ENCODE results near the gene SH3PXD2A. TPM values are rescaled to one million over a fixed set of nuclear protein-coding genes. Genes with fewer than 3 reads are reported as not detected.

SH3PXD2A gene
- total and polyA plus RNA-seq, 8 donors, result 3.9 to 16.4 (median 8.0) TPM

GRCh38 chr10:103672345-103672744 lies 183.0 kb downstream of the SH3PXD2A start:
- ATAC-seq (no peak), FAIRE-seq (no peak), DNase-seq (no peak)
- TF ChIP-seq CTCF (IDR thresholded peaks at IDR 0.05), result no peak
- H3K9me3 ChIP-seq, result no peaks in the 10 kb centered on the region
- no peaks in the 10 kb centered on the region for H3K36me3 ChIP-seq
- H3K27me3 ChIP-seq, result no peaks in the 10 kb centered on the region
- intact Hi-C loops (cut with DNase I), result no loop called here
- no peak overlapping the region for H3K4me3 ChIP-seq
- H3K27ac ChIP-seq, result no peak overlapping the region
- 64 to 71% methylated on average over 7 of the region's 7 CpGs for WGBS, 2 donors
- no peaks in the 10 kb centered on the region for H3K4me1 ChIP-seq

GRCh38 chr10:103671126-103671895 lies 184.1 kb downstream of the SH3PXD2A start:
- DNase-seq (no peak), FAIRE-seq (no peak), ATAC-seq (no peak)
- no peak overlapping the region for H3K4me3 ChIP-seq
- no peaks in the 10 kb centered on the region for H3K36me3 ChIP-seq
- WGBS, 2 donors, result 78 to 84% methylated on average over 10 of the region's 10 CpGs
- no peaks in the 10 kb centered on the region for H3K4me1 ChIP-seq
- intact Hi-C loops (cut with DNase I), result no loop called here
- no peaks in the 10 kb centered on the region for H3K9me3 ChIP-seq
- TF ChIP-seq CTCF (IDR thresholded peaks at IDR 0.05), result no peak
- no peak overlapping the region for H3K27ac ChIP-seq
- H3K27me3 ChIP-seq, result no peaks in the 10 kb centered on the region

GRCh38 chr10:103669944-103670343 lies 185.4 kb downstream of the SH3PXD2A start:
- H3K27ac ChIP-seq, result no peak overlapping the region
- no peak for FAIRE-seq
- intact Hi-C loops (cut with DNase I), result no loop called here
- 85 to 98% methylated on average over 2 of the region's 2 CpGs for WGBS, 2 donors
- no peaks in the 10 kb centered on the region for H3K27me3 ChIP-seq
- no peaks in the 10 kb centered on the region for H3K9me3 ChIP-seq
- ATAC-seq, result no peak
- H3K4me3 ChIP-seq, result no peak overlapping the region
- no peaks in the 10 kb centered on the region for H3K36me3 ChIP-seq
- TF ChIP-seq CTCF (IDR thresholded peaks at IDR 0.05), result no peak
- H3K4me1 ChIP-seq, result no peaks in the 10 kb centered on the region
- DNase-seq, result no peak

GRCh38 chr10:103669243-103669929 lies 186.0 kb downstream of the SH3PXD2A start:
- Histone ChIP-seq H3K4me1 (no peaks in the 10 kb centered on the region), H3K4me3 (no peak overlapping the region), H3K9me3 (no peaks in the 10 kb centered on the region), H3K36me3 (no peaks in the 10 kb centered on the region), H3K27ac (no peak overlapping the region), H3K27me3 (no peaks in the 10 kb centered on the region)
- no peak for FAIRE-seq
- no peak for TF ChIP-seq CTCF (IDR thresholded peaks at IDR 0.05)
- no peak for ATAC-seq
- intact Hi-C loops (cut with DNase I), result no loop called here
- DNase-seq, result no peak
- 81 to 89% methylated on average over 6 of the region's 6 CpGs for WGBS, 2 donors

All from pancreas (tissue), 10 donors.